ENCODE data around the gene NAPSA.

NAPSA gene

GRCh38 chr19:50406829-50407228 is 41.4 kb upstream of the NAPSA start:
- H3K4me3 ChIP-seq (replicated peaks in 1 of 2; ENCODE audit: low read depth in 2 of 2, low read length in 2 of 2) = no peak overlapping the region
- DNase-seq (ENCODE audit: low read depth in 2 of 2) = no peak
- no peak for TF ChIP-seq CTCF (IDR thresholded peaks at IDR 0.05; ENCODE audit: low read depth, low read length)

DNA sequence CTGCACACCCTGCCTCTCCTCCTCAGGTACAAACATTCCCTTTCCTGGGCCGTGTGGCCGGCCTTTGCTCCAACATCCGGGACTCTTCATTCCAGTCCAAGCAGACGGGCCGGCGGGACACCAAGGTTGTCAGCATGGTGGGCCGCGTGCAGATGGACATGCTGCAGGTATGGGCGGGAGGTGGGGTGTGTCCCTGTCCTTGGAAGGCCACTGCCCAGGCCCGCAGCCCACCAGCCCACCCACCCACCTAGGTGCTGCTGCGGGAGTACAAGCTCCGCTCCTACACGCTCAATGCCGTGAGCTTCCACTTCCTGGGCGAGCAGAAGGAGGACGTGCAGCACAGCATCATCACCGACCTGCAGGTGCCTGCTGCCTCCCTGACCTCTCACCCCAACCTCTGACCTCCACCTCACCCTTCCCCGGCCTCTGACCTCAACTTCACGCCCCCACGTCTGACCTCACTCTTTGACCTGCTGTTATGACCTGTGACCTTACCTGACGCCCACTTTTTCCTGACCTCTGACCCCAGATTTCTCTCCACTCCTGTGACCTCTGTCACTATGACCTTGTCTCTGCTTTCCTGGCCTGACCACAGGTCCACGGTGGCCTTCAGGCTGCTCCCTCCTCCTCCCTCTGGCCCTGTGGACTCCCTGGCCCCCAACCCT is 40.8 kb upstream of the NAPSA start:
- no peak for TF ChIP-seq CTCF (IDR thresholded peaks at IDR 0.05; ENCODE audit: low read depth, low read length)
- no peak for DNase-seq (ENCODE audit: low read depth in 2 of 2)
- H3K4me3 ChIP-seq (replicated peaks in 1 of 2; ENCODE audit: low read depth in 2 of 2, low read length in 2 of 2) = no peak overlapping the region

- TF ChIP-seq CTCF (IDR thresholded peaks at IDR 0.05; ENCODE audit: low read depth, low read length) = no peak
- H3K4me3 ChIP-seq (replicated peaks in 1 of 2; ENCODE audit: low read depth in 2 of 2, low read length in 2 of 2) = no peak overlapping the region
- DNase-seq (ENCODE audit: low read depth in 2 of 2) = no peak
Measured at GRCh38 chr19:50402544-50403301, 37.3 kb upstream of the NAPSA start.

GRCh38 chr19:50401605-50402450 is 36.4 kb upstream of the NAPSA start:
- no peak overlapping the region for H3K4me3 ChIP-seq (replicated peaks in 1 of 2; ENCODE audit: low read depth in 2 of 2, low read length in 2 of 2)
- TF ChIP-seq CTCF (IDR thresholded peaks at IDR 0.05; ENCODE audit: low read depth, low read length) = no peak

DNA sequence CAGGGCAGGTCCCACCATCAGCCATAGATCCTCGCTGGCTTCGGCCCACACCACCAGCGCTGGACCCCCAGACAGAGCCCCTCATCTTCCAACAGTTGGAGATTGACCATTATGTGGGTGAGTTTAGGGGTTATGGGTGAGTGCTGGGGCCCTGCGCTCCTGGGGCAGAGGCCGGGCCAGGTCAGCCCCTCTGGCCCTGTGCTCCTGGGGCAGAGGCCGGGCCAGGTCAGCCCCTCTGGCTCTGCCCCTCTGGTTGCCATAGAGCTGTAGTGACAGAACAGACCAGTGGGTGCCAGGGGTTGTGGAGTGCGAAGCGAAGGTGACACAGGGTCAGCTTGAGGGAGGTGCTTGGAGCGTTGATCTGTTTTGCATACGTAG is 33.9 kb upstream of the NAPSA start:
- no peak for DNase-seq (ENCODE audit: low read depth in 2 of 2)
- no peak overlapping the region for H3K4me3 ChIP-seq (replicated peaks in 1 of 2; ENCODE audit: low read depth in 2 of 2, low read length in 2 of 2)
- TF ChIP-seq CTCF (IDR thresholded peaks at IDR 0.05; ENCODE audit: low read depth, low read length) = no peak

More at GRCh38 chr19:50401605-50402450, 36.4 kb upstream of the NAPSA start:
- DNase-seq (ENCODE audit: low read depth in 2 of 2) = no peak

- DNase-seq (ENCODE audit: low read depth in 2 of 2) = no peak
- H3K4me3 ChIP-seq (replicated peaks in 1 of 2; ENCODE audit: low read depth in 2 of 2, low read length in 2 of 2) = no peak overlapping the region
- TF ChIP-seq CTCF (IDR thresholded peaks at IDR 0.05; ENCODE audit: low read depth, low read length) = no peak
Measured at GRCh38 chr19:50398675-50399367, 33.4 kb upstream of the NAPSA start.

Data from cardiac fibroblast (primary cell).